Measurements from ENCODE around the gene C17orf75. TPM values are rescaled to one million over a fixed set of nuclear protein-coding genes. Genes with fewer than 3 reads are reported as not detected.
A peak's percentile ranks its signal among the peaks of the same experiment; 100 is the strongest.

Gene C17orf75
- total and polyA plus RNA-seq, 2 of the 4 experiments (the other 2 are of a cell fraction): 11.5 to 16.1 TPM

- ChIA-PET CTCF (no interaction called here), POLR2A (ENCODE audit: unreplicated experiment) (no interaction called here)
- H3K23ac ChIP-seq (ENCODE audit: low read depth, low read length): peak within 1 kb of the TSS; percentile 96
- dilution Hi-C loops (cut with HindIII; ENCODE audit: low sequenced_read_pairs, unreplicated experiment) (no loop called here), intact Hi-C loops (cut with micrococcal nuclease) (no loop called here), in situ Hi-C loops (cut with MboI; ENCODE audit: low sequenced_read_pairs) (no loop called here)
- H3K27ac ChIP-seq (ENCODE audit: insufficient read depth, low read length): peak within 1 kb of the TSS; percentile 94
- H3K4me2 ChIP-seq (ENCODE audit: low read depth, low read length): peak within 1 kb of the TSS; percentile 94
- no peak within 1 kb of the TSS for H2BK15ac ChIP-seq (ENCODE audit: low read depth, low read length)
- H4K20me1 ChIP-seq (ENCODE audit: insufficient read depth, low read length): peaks cover 50% of the 10 kb centered on the region
- H3K9me3 ChIP-seq (ENCODE audit: control insufficient read depth, insufficient read depth, low read length): no peaks in the 10 kb centered on the region
- peak; percentile 97 for DNase-seq
- peak within 1 kb of the TSS; percentile 99 for H2AK5ac ChIP-seq (ENCODE audit: low read depth, low read length)
- H3K56ac ChIP-seq (ENCODE audit: extremely low read depth, insufficient read depth, low read length): peak within 1 kb of the TSS; percentile 99
- H2AK9ac ChIP-seq (replicated peaks; ENCODE audit: low read depth, low read length, poor library complexity): peak within 1 kb of the TSS; percentile 100
- H2BK20ac ChIP-seq (ENCODE audit: low read depth, low read length): no peak within 1 kb of the TSS
- peak within 1 kb of the TSS; percentile 98 for H3K9ac ChIP-seq (ENCODE audit: low read depth, low read length)
- H3K4me1 ChIP-seq (ENCODE audit: control insufficient read depth, insufficient read depth, low read length): peaks cover 3% of the 10 kb centered on the region
- peak within 1 kb of the TSS; percentile 44 to 99 for H4K8ac ChIP-seq (ENCODE audit: low read depth in 2 of 2, low read length in 2 of 2)
- 2% methylated on average over 10 of the region's 47 CpGs; no CpG with 5 or more reads in 1 of the 2 experiments for WGBS, 2 experiments (ENCODE audit: extremely low coverage in 2 of 2, insufficient read length in 1 of 2)
- peaks cover 8 to 24% of the 10 kb centered on the region in 2 experiments for H3K79me1 ChIP-seq (ENCODE audit: low read depth in 1 of 2, low read length in 2 of 2)
- H3K9me1 ChIP-seq (ENCODE audit: insufficient read depth, low read length): peaks cover 3% of the 10 kb centered on the region; the same call in 1 of the 2 replicates
- H3K4me3 ChIP-seq (ENCODE audit: insufficient read depth, low read depth, low read length): peak within 1 kb of the TSS; percentile 78
- peak; percentile 99 for ATAC-seq (ENCODE audit: low read depth)
- no peaks in the 10 kb centered on the region for H3K27me3 ChIP-seq (ENCODE audit: control insufficient read depth, insufficient read depth, low read length)
- peak within 1 kb of the TSS; percentile 83 for H3K18ac ChIP-seq (ENCODE audit: low read depth, low read length)
- peak within 1 kb of the TSS; percentile 92 for H4K5ac ChIP-seq (ENCODE audit: low read depth, low read length)
- H2BK5ac ChIP-seq (ENCODE audit: low read depth, low read length, poor library complexity, severe bottlenecking): peak within 1 kb of the TSS; percentile 93
- H4K91ac ChIP-seq (ENCODE audit: insufficient read depth, low read depth, low read length): peak within 1 kb of the TSS; percentile 96
- peak within 1 kb of the TSS; percentile 7; the same call in 1 of the 2 replicates for H2BK120ac ChIP-seq (ENCODE audit: low read depth, low read length)
- H3K4ac ChIP-seq (ENCODE audit: low read depth, low read length): peak within 1 kb of the TSS; percentile 95
- H2AFZ ChIP-seq (replicated peaks; ENCODE audit: low read length, poor library complexity): peak within 1 kb of the TSS; percentile 90
- H3K36me3 ChIP-seq (ENCODE audit: control insufficient read depth, insufficient read depth, low read length): peaks cover 13% of the 10 kb centered on the region
- BruUV-seq (replicated peaks): TSS peak; percentile 93
- H3K14ac ChIP-seq (replicated peaks; ENCODE audit: low read depth, low read length): peak within 1 kb of the TSS; percentile 100
- TF ChIP-seq MAFK (IDR thresholded peaks at IDR 0.05; ENCODE audit: low read depth, low read length) (no peak), SMC3 (IDR thresholded peaks at IDR 0.05; ENCODE audit: low read depth, low read length) (no peak), ELK1 (IDR thresholded peaks at IDR 0.05; ENCODE audit: borderline replicate concordance, low read depth, low read length) (no peak), FOS (IDR thresholded peaks at IDR 0.05; ENCODE audit: low read depth, low read length) (no peak), NFE2L2 (IDR thresholded peaks at IDR 0.05; ENCODE audit: low read depth, low read length) (no peak), RFX5 (IDR thresholded peaks at IDR 0.05; ENCODE audit: low read depth, low read length) (no peak), CHD1 (IDR thresholded peaks at IDR 0.05; ENCODE audit: low read depth, low read length) (peak; percentile 9; the same call in 1 of the 2 replicates), MXI1 (IDR thresholded peaks at IDR 0.05; ENCODE audit: borderline replicate concordance, low read depth, low read length) (peak; percentile 20; the same call in 1 of the 2 replicates), CEBPB (IDR thresholded peaks at IDR 0.05; ENCODE audit: low read depth, low read length) (no peak), BHLHE40 (IDR thresholded peaks at IDR 0.05; ENCODE audit: low read depth, low read length) (no peak), POLR2A (IDR thresholded peaks at IDR 0.05; ENCODE audit: low read depth, low read length) (peak; percentile 96), MAZ (IDR thresholded peaks at IDR 0.05; ENCODE audit: borderline replicate concordance, low read depth, low read length) (peak; percentile 35; the same call in 1 of the 2 replicates), CTCF (conservative IDR thresholded peaks at IDR 0.05; ENCODE audit: low read depth, low read length) (no peak), USF2 (IDR thresholded peaks at IDR 0.05; ENCODE audit: low read depth, low read length) (peak; percentile 98)
Measured at GRCh38 chr17:32349854-32350665, 8.1 kb upstream of the C17orf75 start, which contains the start of gene ZNF207. TSS of gene ZNF207 (plus strand) at chr17:32350157. CDS start at chr17:32350286, 129 bp downstream.
